Inflammatory macrophage treated with lipopolysaccharide for 4 hours (primary cell): ENCODE data around the gene ARID3B.
A peak's percentile ranks its signal among the peaks of the same experiment; 100 is the strongest.
"Not testable (repeated sequence)": the region's sequence is repeated elsewhere in the genome, so short reads cannot be mapped to it uniquely, and the experiment has no call there.

Experiments used
- DNase-seq: peaks from one replicate; pipeline ENCODE4 v3.0.0-alpha.2; 2020

Gene ARID3B

DNA sequence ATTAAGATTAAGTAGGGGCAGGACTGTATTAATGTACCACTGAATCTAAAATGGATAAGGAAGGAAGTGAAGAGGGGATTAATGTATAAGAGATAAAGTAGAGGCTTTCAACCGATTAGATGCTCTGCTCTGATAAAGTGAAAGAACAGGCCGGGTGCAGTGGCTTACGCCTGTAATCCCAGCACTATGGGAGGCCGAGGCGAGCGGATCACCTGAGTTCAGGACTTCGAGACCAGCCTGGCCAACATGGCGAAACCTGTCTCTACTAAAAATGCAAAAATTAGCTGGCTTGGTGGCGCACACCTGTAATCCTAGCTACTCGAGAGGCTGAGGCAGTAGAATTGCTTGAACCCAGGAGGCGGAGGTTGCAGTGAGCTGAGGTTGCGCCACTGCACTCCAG is 1.5 kb upstream of the ARID3B start:
- not testable (repeated sequence) for DNase-seq

DNA sequence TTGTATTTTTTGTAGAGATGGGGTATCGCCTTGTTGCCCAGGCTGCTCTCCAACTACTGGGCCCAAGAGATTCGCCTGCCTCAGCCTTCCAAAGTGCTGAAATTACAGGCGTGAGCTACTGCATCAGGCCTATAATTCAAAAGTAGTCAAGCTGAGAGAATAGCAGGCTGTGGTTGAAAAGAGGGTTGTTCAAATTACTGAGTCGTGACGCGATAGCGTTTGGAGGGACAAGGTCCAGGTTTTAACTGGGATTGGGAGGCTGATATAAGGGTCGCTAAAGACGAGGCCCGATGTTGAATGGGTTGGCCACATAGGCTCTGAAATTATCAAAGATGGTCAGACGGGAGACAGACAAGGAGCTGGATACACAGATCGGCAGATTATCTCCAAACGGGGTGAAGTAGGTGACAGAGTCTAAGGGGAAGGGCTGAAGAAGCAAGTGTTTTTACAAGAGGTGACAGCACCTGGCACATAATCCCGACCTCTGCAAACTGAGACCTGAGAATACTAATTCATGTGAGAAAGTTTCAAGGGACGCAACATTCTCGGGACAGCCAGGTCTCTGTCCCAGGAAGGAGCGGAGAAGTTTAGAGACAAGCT is 759 bp upstream of the ARID3B start:
- no peak for DNase-seq

DNA sequence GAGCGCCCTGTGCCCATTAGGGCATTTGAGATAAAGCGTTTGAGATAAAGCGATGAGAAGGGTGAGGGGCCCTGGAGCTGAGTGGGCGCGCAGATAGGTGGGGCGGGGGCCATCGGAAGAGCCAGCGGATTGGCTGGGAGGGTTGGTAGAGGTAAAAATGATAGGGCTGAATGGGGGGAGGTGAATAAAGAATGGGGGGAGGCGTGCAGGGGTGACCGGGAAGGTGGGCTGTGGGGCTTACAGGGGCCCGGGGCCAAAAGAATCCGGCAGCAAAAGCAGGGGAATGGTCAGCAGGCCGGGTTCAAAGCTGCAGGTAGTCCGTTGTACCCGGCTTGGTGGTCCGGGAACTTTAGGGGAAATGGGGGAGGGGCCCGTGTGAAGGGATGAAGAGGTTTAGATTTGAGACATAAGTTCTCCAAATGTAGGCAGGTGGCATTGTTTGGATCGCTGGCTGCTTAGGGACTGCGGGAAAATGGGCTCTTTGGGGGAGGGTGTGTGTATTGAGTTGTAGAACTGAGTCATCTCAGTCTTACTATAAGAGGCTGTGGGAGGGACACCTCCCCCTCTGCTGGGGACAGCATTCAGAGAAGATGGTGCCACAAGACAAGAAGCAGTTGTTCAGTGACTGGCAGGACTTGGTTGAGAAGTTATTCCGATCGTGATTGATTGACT is 610 bp downstream of the ARID3B start:
- peak; percentile 84 for DNase-seq

DNA sequence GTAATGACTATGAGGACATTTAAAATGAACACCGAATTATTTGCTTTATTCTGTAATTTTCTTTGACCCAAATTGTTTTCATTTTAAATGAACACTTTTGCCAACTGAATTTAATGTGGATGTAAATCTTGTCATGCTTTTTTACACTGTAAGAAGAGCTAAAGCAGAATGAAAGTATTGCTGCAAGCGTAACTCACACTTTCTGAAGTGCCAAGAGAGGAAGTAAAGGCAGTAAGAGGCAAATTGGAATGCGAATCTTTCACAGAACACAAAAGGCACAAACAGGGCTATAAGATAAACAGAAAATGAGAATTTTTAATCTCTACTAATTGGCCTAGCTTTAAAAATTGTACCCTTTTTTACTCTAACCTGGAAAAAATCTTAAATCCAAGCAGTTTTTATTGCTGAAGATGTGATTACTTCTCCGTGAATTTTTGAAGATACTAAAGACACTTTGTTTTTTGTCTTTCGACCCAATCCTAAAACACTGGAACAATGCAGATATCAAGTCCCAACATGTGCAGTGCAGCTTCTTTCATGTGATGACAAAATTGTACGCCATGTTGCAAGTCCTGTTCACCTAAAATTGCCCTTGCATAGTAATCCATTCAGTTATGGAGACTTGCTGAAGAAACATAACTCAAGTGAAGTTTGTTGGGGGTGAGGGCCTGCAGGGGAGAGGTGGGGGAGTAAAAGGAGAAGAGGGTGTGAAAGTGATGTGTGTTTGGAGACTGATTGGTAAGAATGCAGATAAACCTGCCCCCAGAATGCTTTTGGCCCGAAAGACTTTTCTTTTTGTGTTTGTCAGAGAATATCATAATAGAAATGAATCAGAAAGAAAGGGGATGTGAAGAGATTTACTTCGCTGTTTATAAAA is 1.4 kb downstream of the ARID3B start:
- DNase-seq: peak; percentile 69

DNA sequence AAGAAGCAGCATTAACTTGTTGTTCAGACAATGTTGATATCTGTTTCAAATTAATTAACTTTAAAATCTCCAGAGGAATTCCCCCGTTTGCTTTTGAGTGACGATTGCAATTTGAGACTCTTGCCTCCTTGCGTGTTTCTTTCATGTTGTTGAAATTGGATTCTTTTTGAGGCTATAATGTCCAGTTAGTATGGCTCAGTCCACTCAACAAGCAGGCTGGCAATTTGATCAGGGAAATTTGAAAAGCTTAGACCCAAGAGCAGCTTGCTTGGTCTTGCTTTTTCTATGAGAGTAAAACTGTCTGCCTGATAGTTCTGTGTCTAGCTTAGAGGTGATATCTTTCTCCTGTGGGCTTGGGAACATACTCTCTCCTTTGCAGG is 2.0 kb downstream of the ARID3B start:
- DNase-seq: no peak

DNA sequence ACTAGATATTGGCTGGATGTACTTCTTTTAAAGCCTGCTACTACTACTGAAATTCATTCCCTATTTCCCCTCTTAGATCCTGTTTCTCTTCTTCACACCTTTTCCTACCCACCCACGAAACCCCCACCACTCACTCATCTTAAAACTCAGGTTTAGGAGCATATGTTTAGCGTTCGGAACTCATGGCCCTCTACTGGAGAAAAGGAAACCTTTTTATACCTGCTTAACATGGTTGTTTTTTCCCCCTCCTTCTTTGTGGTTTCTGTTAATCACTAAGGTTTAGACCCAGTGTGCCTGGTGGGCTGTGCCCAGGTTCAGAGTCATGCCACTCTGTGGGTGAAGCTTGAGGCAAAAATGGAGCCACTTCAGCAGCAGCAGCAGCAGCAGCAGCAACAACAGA is 2.6 kb downstream of the ARID3B start:
- no peak for DNase-seq

DNA sequence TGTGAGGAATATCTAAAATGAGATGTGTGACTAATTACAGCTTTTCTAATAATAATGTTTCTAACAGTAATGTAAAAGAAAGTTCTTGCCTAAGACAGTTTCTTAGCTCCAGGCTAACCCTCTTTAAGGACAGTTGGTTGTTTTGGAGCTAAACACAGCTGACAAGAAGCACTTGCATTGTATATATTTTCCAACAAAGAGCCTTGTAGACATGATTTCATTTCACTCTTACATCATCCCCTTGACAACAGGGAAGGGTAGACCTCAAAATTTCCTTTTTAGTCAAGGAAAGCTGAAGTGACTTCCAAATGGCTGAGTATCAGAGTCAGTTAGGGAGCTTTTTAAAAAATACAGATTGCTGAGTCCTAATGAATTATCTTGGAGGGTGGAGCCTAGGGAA is 4.1 kb downstream of the ARID3B start:
- peak; percentile 71 for DNase-seq

DNA sequence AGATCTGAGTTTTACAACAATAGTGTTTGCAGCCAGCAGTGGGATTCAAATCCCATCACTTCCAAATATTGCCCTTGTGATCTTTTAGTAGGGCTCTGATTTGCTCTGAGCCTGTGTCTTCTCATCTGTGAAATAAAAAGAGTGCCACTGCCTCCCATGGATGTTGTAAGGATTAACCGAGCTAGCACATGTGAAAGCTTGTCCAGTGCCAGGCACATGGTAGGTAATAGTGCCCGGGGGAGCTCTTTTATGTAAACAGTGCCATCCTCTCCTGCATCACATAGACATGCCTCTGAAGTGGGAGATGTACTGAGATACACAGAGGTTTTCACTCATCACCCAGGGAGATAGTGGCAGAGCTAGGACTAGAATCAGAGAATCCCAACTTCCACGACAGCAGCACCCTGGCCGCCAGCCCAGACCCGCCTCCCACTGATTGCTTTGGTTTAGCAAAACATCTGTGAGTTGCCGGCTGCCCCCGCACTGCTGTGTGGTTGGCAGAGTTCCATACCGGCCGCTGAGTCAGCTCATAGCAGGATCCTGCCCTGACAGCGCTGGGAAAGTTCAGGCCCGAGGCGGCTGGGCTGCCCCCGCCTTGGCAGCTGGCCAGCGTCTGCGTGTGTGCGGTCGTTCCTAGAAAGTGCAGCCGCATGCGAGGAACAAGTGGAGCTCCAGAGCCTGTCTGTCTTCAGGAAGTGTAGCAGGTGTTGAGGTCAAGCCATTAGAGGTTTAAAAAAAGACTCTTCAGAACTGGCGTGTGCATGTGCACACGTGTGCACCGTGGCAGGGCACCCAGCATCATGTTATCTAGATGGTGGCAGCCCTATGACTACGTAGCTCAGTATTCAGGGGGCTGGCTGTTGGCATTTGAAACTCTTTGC is 5.0 kb downstream of the ARID3B start:
- peak; percentile 98 for DNase-seq

DNA sequence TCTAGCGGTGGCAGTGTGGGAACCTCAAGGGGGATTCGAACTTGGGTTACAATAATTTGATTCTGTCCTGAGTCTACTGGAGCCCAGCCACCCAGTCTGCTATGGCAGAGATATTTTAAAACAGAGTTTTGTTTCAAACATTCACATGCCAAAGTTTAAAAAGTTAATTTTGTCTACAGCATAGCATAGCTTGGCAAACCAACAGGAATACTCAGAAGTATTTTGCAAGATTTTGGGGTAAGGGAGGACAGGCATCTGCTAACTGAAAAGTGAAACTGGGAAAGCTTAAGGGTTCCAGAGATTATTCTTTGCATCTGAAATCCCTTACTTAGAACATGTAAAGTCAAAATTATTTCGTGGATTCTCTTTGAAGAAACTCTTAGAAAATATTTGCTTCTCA is 6.6 kb downstream of the ARID3B start:
- no peak for DNase-seq

DNA sequence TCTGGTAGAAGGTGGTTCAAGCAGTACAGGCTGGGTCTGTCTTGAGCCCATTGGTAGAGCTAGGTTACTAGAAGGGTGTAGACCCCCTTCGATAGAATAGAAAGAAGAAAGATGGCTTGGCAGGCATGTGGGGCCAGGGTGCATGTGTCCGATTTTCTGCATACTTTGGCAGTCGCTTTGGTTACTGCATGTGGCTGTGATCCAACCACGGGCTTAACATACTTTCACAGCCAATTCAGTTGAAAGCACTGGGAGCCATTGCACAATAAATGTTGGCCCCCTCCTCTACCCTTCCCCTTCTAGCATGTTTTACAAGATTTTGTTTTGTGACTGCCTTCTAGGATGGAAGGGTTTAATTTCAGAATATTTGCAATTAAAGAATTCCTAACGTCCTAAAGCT is 7.2 kb downstream of the ARID3B start:
- DNase-seq: no peak

DNA sequence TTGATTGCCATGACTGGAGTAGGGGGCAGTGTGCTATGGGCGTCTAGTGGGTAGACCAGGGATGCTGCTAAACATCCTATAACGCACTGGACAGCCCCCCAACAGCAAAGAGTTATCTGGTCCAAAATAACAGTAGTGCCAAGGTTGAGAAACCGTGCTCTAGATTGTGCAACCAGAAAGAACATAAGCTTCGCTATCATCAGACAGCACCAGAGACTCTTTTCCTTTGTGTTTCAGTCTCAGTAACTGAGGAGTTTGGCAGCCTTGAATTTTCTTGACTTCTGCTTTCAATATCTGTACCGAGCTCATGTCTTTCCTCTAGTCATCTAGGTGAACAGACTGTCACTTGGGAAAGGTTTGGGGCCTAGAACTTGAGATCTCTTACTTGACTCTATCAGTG is 8.8 kb downstream of the ARID3B start:
- peak; percentile 82 for DNase-seq

DNA sequence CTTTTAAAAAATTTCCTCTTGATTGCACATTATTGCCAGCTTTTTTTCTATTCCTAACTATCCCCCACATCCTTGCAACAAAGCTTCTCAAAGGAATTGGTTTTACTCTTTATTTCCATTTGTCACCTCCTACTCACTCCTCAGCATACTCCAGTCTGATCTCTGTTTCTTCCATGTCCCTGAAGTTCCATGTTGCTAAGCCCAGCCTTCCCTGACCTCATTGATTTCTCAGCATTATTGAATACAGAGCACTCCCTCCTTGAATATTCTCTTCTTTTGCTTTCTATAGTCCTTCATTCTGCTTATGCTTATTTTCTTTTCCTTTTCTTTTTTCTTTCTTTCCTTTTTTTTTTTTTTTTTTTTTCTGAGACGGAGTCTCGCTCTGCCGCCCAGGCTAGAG is 10.7 kb downstream of the ARID3B start:
- no peak for DNase-seq

DNA sequence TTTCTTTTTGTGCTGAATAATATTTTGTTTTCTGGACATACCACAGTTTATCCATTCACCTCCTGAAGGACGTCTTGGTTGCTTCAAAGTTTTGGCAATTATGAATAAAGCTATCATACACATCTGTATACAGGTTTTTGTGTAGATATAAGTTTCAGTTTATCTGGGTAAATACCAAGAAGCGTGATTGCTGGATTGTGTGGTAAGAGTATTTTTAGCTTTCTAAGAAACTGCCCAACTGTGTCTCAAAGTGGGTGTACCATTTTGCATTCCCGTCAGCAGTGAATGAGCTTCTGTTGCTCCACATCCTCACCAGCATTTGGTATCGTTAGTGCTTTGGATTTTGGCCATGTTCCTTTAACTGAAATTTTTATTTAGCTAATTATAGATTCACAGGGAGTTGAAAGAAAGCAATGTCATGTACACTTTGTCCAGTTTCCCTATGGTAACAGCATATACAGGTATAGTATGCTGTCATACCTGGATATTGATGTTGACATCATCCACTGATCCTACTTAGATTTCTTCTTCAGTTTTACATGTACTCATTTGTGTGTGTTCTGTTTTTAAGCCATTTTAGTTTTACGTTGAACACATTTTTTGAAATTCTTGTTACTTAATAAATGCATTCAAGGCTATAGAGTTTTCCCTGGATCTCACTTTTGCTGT is 11.9 kb downstream of the ARID3B start:
- peak; percentile 13 for DNase-seq

DNA sequence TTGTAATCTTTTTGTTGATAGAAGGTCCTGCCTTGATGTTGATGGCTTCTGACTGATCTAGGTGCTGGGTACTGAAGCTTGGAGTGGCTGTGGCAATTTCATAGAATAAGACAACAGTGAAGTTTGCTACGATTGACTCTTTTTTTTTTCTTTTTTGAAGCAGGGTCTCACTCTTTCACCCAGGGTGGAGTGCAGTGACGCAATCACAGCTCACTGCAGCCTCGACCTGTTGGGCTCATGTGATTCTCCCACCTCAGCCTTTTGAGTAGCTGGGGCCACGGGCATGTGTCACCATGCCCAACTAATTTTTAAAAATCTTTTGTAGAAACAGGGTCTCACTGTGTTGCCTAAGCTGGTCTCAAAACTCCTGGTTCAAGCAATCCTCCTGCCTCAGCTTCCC is 14.2 kb downstream of the ARID3B start:
- DNase-seq: no peak

DNA sequence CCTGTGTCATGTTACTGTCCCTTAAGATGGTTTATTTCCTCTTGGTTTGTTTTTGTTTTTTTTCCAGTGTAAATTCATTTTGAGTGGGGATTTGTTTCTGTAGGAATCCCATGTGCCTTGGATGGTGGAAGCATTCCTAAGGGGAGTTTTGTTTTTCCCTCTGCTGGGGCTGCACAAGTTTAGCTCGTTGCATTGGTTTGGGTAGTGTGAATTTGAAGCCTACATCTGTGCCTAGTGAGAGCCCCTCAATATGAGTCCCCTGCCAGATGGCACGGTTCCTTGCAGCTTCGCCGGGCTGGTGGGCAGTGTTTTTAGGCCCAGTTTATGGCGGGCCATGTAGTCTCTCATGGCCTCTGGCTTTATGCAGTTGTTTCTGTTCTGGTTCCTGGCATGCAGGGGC is 17.7 kb downstream of the ARID3B start:
- DNase-seq: no peak

DNA sequence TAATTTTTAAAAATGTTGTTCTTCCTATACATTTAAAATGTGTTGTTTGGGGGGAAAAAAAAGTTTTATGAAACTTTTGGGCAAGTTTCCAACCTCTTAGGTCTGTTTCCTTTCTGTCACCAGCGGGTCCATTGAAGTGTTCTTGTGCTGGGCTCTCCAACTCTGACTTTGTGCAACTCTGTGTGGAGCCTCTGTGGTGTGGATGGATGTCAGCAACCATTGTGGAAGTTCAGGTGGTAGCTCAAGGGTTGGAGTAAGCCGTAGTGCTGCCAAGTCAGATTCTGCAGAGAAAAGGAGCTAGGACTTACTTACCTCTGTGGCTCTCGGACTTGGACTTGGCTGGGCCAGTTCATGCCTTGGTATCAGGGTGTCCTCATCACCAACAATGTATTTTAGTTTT is 22.4 kb downstream of the ARID3B start:
- DNase-seq: no peak

DNA sequence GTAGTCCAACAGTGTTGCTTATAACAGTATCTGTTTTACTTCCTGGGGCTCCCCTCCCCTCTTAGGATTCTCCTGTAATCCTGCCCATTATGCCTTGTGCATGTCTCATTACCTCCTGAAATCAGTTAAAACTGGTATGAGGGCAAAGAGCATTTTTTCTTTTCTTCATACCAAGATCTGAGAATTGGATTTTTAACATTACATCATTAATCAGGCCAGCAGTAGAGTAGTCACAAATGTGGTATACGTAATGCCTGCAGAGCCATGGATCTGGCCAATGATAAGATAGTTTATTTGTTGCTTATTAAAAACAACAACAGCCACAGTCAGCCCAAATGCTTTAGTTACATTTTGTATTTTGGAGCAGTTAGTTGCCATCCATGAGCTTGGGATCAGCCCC is 23.2 kb downstream of the ARID3B start:
- DNase-seq: no peak

DNA sequence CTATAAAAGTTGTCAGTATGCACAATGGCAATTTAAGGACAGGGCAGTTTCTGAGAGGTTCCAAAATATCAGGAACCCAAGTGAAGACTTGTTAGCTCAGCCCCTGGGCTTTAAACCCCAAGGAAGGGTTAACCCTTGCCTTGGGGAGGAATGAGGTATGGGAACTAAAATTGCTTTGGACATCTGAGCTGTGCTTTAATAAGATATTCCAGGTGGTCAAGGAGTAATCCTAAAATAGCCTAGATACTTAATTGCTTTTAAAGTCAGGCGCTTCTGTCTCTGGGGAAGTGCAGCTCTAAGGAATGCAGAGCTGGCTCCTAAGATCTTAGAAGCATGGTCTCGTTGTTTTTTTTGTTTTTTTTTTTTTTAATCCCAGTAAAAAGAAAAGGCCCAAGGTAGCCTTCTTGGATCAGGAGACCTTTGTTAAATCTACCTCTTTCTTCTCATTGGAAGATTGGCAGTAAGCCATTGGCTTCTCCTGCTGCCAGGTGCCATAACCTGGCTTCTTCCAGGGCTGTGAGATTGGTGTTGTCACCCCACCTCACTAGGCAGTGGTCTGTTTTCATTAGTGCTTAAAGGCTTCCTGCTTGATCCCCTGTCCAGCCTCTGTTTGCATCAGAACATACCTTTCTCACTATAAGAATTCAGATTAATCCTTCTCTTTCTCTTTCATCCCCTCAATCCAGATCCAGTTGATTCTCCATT is 24.5 kb downstream of the ARID3B start:
- DNase-seq: no peak

DNA sequence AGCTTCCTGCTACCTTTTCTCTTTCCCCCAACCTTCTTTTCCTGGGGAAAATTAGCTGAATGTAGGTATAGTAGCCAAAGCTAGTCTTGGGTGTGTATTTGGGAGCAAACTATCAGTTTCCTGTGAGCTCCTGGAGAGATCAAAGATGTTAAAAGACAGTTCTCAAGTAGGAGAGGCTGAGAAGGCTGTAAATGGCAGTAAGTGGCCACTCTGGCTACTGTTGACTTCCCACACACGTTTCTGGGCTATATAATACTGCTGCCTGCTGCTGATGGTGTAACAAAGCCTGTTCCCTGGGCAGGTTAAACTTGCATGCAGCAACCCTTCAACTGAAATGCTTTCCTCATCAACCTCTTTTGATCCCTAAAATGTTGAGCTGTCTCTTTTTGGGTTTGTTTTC is 27.6 kb downstream of the ARID3B start:
- no peak for DNase-seq

DNA sequence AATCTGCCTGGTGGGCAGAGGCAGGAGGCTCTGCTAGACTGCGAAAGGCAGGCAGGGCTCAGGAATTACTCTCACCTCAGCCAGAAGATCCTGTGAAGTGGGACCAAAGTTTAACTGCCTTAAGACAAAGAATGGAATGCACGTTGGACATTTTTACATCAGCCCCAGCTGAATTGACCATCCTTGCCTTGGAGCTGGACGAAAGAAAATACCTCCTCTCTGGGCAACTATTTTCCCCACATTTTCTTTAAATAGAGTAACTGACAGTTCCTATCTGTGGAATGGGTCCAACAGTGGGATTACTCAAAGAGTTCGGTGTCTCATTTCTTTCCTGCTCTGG is 28.7 kb downstream of the ARID3B start:
- no peak for DNase-seq

DNA sequence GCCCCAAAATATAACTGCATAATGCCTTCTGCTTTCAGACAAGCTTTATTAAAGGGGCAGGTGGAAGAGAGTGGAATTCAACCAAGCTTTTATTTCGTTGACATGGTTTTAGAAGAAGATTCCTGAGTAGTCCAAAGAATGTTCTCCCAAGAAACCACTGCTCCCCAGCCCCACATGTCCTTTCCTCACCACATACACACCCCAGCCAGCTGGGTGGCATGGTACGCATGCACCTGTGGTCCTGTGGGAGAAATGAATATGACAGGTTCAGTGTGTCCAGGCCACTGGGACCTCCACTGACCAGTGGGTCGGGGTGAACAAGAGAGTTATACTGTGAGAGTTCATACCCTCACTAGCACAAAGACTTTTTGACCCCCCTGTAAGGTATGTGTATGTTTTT is 30.2 kb downstream of the ARID3B start:
- DNase-seq: no peak

DNA sequence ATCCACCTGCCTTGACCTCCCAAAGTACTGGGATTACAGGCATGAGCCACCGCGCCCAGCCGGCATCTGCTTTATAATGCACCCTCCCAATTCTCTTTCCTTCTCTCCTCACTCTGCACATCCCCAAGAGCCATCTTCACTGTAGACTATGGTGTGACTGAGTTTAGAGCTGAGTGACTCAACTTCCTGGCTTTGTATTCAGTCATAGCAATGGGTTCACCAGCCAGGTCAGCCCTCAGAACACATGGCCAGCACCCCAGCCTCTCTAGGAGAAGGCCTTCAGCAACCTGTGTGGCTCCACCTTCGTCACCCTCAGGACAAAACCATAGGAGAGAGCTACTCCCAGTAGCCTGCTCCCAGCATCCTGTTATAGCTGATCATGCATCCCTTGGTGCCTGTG is 33.0 kb downstream of the ARID3B start:
- DNase-seq: no peak
